ENCODE results near the gene FMN2.
A peak's percentile ranks its signal among the peaks of the same experiment; 100 is the strongest.
"Not testable (repeated sequence)": the region's sequence is repeated elsewhere in the genome, so short reads cannot be mapped to it uniquely, and the experiment has no call there.

Gene FMN2

GRCh38 chr1:240256836-240257503 is 165.3 kb downstream of the FMN2 start:
- DNase-seq, result no peak

DNA sequence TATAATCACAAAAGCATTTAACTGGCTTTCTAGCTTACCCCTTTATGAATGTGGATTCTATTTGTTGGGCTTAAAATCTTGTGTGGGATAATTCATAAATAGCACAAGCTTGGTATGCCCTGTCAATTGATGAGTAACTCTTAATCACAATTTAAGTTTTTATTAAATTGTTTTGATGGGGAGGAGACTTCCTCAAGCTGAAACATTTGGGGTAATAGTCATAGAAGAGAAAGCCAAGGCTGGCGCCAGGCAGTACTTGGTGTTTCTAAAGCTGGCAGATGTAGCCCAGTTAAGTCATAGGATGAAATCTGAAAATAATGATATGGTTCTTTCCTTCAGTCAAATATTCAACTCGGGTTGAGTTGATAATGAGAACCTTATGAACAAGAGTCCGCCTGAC is 167.2 kb downstream of the FMN2 start:
- DNase-seq, result no peak

GRCh38 chr1:240264494-240264893 is 172.8 kb downstream of the FMN2 start:
- not testable (repeated sequence) for DNase-seq

DNA sequence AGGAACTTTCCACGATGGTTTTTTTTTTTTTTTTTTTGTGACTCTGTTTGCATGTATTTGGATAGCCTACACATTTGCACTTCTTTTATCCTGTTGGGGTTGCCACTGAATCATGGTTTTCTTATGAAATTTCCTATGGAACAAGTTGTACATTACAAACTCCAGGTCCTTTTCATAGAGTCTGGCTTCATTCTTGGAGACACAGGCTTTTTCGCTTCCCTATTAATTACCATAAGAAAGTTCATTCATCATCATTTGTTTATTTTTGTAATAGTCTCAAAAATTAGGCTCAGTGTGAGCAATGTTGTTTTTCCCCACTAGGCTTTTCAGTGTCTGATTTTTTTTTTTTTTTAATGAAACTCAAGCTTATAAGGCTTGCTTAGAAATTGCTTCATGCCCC is 179.4 kb downstream of the FMN2 start:
- DNase-seq, result no peak

DNA sequence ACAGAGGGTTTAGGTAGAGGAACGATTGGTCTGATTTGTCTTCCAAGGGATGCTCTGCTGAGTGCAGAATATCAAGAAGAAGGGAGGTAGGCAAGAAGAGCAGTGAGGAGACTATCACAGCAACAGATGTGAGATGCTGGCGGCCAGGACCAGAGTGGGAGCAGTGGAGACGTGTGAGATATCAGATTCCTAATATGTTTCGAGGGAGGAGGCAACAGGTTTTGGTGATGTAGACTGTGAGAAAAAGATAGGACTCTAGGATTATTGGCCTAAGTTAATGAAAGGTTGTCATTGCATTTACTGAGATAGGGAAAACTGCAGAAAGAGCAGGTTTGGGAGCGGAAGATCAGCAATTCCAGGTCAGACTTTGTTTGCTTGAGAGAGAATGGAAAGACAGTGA is 182.9 kb downstream of the FMN2 start:
- DNase-seq, result no peak

DNA sequence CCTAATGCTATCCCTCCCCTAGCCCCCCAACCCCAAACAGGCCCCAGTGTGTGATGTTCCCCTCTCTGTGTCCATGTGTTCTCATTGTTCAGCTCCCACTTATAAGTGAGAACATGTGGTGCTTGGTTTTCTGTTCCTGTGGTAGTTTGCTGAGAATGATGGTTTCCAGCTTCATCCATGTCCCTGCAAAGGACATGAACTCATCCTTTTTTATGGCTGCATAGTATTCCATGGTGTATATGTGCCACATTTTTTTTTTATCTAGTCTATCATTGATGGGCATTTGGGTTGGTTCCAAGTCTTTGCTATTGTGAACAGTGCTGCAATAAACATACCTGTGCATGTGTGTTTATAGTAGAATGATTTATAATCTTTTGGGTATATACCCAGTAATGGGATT is 183.5 kb downstream of the FMN2 start:
- DNase-seq, result not testable (repeated sequence)

GRCh38 chr1:240278082-240278481 is 186.4 kb downstream of the FMN2 start:
- DNase-seq, result no peak

DNA sequence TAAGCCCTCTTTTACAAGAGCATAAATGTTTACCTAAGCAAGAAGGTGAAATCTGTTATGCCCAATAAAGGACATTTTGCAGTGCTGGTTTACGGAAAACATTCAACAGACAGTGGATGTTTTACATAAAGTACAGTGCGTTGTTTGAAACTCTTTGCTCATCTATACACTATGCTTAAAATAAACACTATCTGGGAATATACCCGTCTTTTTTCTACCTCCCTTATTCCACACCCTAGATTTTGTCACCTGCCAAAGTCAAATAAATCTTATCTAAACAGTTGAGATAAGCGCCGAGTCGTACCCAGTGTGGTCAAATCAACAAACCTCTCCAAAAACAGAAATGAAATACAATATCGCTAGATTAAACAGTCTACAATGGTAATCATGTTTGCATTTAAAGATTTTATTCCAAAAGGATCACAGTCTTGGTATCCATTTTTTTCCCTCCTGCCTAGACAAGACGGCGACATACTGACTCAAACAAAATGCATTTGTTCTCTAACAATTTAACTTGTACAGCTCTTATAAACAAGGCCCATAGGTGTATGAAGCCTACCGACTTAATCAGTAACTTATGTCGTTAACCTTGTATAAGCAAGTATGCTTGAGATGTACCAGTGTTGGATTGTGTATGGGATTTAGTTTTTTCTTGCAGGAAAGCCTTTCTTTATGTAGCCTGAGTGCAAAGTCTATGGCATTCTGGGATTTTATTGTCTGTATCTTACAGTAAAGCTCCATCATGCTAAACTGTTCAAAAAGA is 189.1 kb downstream of the FMN2 start:
- no peak for DNase-seq

DNA sequence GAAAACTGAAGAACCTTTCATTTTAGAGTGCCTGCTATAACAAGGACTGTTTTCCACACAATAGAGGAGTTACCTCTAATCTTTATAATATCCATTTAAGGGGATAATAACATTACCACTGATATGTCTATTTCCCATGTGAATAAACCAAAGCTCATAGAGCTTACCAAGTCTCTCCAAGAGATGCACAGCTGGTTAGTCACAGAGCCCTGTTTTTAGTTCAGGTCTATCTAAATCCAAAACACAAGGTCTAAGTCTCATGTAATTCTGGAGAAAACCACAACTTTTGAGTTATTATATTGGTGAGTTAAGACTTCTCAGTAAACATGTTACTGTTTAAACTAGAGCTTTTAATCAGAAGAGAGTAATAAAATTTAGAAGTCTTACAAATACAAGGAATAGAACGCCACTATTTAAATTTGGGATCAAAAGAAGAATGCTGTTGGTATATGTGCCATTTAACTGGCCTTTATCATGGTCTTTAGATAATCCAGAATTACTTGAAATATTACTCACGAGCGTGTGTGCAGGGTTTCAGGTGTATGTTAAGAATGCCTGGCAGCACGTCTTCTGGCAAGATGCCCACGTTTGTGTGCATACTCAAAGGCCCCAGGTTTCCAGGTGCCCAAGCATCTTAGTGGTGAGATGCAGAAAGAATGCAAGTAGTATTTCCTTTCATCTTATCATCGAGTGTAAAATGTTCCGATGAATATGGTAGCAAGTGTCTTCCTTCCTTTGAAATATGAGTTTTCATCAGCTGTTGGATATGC is 190.6 kb downstream of the FMN2 start:
- DNase-seq, result no peak

DNA sequence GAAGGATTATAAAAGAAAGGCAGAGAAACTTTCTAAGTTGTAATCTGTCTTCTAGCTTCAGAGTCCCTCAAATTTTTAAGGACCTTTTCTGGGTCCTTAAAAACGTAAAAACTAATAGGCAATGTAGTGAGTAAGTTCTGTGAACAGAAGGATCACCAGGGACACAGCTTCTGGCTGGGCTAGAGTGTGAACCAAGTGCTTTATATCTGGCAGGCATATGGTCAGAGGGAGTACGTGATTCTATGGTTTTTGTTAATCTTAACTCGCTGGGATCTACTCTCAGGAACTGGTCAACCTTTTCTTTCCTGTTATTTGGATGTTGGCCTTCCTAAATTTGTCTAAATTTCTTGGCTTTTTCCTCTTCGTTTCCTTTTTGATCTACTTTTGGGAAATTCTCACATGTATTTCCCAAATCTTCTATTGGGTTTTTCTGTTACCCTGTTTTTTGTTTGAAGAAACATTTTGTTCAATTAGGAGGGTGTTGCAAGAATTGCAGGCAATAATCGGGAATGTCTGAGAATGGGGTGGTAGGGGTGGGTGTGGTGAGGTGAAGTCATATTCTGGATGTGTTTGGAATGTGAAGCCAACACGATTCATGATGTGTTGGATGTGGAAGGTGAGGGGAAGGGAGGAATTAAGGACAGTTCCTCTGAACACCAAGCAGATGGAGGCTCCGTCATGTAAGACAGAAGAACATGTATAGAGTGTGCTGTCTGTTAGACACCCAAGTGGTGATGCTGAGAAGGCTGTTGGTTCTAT is 193.2 kb downstream of the FMN2 start:
- no peak for DNase-seq

DNA sequence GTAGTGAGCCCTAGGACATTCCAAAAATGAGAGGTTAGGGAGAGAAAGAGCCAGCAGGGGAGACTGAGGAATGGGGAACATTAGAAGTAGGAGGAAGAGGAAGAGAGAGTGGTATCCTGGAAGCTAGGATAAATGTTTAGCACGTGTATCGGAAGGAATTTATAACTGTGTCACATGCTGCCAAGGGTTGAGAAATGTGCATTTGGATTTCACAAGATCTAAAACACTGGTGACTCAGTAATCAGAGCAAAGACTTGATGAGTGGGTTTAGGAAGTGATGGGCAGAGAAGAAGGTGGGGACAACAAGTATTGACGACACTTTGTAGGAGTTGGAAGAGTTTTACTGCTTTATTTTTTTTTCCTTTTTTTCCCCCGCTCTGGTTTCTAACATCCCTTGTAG is 193.9 kb downstream of the FMN2 start:
- DNase-seq, result no peak

DNA sequence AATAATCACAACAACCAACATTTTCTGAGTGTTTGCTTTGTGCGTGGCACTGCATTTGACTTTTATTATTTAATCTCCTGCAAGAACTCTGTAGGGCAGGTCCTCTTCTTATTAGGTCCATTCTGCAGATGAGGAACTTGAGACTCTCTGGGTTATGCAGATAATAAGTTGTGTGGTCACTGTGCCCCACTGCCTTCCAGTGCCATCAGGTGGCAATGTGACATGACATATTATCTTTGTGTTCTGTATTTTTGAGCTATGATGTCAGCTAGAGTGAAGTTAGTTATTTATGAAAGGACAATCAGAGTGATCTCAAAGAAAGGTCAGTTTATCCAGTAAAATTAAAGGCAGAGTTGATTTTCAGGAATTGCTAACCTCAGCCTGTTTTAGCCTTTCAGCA is 196.0 kb downstream of the FMN2 start:
- DNase-seq, result no peak

DNA sequence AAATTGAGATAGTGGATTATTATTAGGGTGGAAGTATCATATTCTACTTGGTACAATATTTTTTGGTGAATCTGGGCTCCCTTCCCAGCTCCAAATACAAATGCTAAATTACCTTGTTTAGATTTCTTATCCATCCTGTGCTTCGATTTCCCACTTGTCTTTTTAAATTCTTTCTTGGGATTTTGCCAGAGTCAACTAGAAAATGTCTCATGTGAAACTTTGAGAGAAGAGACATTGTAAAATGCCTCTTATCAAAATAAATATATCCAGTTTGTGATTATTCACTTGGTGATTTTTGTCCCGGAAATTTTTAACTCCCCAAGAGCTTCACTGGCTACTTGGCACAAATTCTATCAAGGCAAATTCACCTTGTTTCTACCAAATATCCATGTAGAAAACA is 202.0 kb downstream of the FMN2 start:
- DNase-seq, result no peak

DNA sequence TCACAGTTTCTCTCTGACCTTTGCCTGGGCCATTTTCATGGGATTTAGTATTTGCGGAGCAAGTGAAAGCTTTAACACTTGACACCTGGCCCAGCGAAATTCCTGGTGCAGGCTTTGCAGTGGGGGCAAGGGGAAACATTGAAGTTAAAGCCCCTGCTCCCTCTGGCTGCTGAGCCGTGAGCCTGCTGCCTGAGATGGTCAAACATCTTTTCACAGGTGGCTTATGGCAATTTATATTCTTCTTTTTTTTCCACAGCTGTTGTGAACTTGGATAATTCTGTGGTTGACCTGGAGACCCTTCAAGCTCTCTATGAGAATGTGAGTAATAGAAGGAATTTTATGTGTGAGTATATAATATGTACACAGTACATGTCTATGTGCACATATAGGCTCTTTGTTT is 202.9 kb downstream of the FMN2 start:
- no peak for DNase-seq

DNA sequence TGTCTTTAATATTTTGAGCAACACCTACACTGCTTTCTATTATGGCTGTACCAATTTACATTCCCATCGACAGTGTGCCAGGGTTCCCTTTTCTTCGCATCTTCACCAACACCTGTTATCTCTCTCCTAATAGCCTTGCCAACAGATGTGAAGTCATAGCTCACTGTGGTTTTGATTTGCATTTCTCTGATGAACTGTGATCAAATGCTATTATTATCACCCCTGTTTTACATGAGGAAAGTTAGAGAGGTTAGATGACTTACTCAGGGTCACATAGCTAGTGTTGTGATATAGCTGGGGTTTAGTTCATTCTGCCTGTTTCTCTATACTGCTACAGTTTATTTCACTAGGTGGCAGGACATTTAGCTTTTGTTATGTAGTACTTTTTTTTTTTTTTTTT is 204.1 kb downstream of the FMN2 start:
- no peak for DNase-seq

- DNase-seq, result no peak
Measured at GRCh38 chr1:240304466-240304865, 212.8 kb downstream of the FMN2 start.

- peak in 1 of 5 experiments; percentile 39 for DNase-seq
Measured at GRCh38 chr1:240306673-240307072, 215.0 kb downstream of the FMN2 start.

DNA sequence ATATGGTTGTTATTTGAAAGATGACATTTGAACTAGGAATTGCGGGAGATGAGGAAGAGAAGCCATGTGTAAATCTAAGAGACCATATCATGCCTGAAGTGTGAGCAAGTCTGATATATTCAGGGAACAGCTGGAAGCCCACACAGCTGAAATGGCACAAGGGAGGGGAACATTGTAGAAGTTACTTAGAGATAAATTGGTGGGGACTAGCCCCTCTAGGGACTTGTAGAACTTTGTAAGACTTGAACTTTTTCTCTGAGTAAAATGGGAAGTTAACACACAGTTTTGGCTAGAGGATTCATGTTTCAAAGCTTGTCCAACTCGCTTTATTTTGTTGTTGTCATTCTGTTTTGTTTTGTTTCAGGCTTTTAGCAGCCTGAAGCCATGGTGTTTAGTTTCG is 216.4 kb downstream of the FMN2 start:
- DNase-seq, result no peak

- DNase-seq, result no peak
Measured at GRCh38 chr1:240309769-240310168, 218.1 kb downstream of the FMN2 start.

DNA sequence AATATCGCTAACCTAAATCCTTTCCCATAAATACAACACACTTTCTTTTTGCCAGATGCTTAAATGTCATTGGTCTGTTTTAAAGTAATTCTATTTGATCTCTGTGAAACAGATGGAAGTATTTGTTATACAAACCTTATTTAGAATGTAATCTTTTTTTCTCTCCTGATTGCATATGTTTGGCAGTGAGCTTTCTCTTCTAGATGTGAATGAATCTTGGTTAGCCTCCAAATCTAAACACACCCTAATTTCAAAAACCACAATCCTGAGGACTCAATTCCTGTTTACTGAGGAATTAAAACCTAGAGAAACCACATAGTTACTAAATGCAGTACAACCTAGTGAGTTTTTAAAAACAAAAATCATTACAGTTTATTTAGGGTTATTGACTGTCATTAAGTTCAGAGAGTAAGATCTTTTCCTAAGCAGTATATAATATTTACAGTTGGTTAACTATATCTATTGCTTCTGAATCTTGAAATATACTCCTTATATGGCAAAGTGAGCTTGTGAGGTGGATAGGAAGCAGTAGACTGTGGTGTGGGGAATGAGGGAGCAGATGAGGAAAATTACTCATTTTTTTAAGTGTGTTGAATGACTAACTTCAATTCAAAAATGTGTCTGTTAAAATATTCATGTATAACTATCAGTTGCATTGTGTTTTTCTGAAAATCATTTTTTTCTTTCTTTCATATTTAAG is 218.7 kb downstream of the FMN2 start:
- no peak for DNase-seq

GRCh38 chr1:240312872-240313271 is 221.2 kb downstream of the FMN2 start:
- no peak for DNase-seq
